VCaP (cell line): ENCODE measurements around the gene PRAMEF25.
"Not testable (repeated sequence)": the region's sequence is repeated elsewhere in the genome, so short reads cannot be mapped to it uniquely, and the experiment has no call there.

Experiments
- H3K27ac ChIP-seq: fragments of 450-650 bp; 2 replicates; pipeline ENCODE4 v1.5.1; 2017

The PRAMEF25 gene

DNA sequence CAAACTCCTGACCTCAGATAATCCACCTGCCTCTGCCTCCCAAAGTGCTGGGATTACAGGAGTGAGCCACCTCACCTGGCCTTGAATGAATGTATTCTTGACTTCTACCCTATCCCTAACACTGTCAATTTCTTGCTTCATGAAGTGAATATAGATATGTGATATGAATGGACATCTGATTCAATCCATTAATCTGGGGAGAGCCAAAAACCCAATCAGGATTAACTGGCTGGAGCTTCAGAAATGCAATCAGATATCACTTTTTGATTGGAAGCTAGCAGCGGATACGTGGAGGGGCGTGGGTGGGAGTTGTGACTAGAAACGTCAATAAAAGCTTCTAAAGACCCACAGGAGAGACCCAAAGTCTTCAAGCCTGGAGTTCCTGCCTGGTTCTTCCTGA is at the start of gene PRAMEF25:
Gene PRAMEF25 (plus strand): TSS at position 301 of the 400 bp plus-strand sequence. CDS start 2,920 bp downstream, outside the sequence.
- not testable (repeated sequence) for H3K27ac ChIP-seq

GRCh38 chr1:13056475-13056874 is 14.1 kb upstream of the PRAMEF25 start, which contains the start of gene PRAMEF27:
Gene PRAMEF27, minus strand, starts transcription at chr1:13056575. Its CDS starts 2,916 bp downstream, at chr1:13053659.
- not testable (repeated sequence) for H3K27ac ChIP-seq

GRCh38 chr1:13116754-13117153 is 46.2 kb downstream of the PRAMEF25 start, which contains the start of gene HNRNPCL2:
Gene HNRNPCL2, minus strand, starts transcription at chr1:13116854. Its CDS starts 454 bp downstream, at chr1:13116400.
- not testable (repeated sequence) for H3K27ac ChIP-seq
